Measurements from ENCODE around the gene GNAQ. TPM values are rescaled to one million over a fixed set of nuclear protein-coding genes. Genes with fewer than 3 reads are reported as not detected.
A peak's percentile ranks its signal among the peaks of the same experiment; 100 is the strongest.

GNAQ gene
- polyA plus RNA-seq, 2 of the 4 experiments (the other 2 are of a cell fraction): 17.9 to 60.0 TPM

DNA sequence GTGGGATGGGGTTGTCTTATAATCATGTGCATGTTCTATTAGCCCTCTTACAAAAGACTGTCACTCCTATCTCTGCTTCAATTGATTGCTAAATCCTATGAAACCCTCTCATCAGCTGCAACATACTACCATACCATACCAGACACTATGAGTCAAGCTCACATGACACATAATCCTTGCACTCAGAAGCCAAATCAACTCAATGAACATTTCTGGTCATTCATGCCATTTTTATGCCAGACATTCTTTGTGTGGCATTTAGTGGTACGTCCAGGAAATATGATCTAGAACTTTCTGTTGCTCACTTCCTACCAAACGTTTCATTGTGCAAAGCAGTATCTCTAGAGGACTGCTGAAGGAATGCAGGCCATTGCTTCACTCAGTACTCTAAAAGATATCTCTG lies 224.3 kb downstream of the GNAQ start:
- Histone ChIP-seq H3K4me1 (peaks cover 36% of the 10 kb centered on the region), H3K4me2 (peak overlapping the region; percentile 41), H3K27ac (peak overlapping the region; percentile 36 to 62; a peak in 3 of 6 replicates), H3K9me3 (no peaks in the 10 kb centered on the region), H3K4me3 (no peak overlapping the region)
- 44% methylated on average over 2 of the region's 2 CpGs for WGBS (ENCODE audit: missing lambda C conversion rate)
- FAIRE-seq (no peak), DNase-seq (ENCODE audit: low read depth in 1 of 2, low spot score in 1 of 2) (peak; percentile 17 to 27), ATAC-seq (peak; percentile 69 to 86)
- ChIA-PET POLR2A (no interaction called here), CTCF (interaction anchor here (1.0 to 1.1 kb wide), 2 partner anchors 17 to 22 kb away, joined by 4 read pairs; no protein-coding TSS in a partner anchor)
- TF ChIP-seq FOSL2 (IDR thresholded peaks at IDR 0.05) (no peak), FOSL2 (CRISPR knock-in tag; IDR thresholded peaks at IDR 0.05) (peak; percentile 58; the same call in 1 of the 2 replicates), CEBPB (IDR thresholded peaks at IDR 0.05) (peak in 1 of 2 experiments; percentile 52; a peak in 1 of 4 replicates), RCOR1 (IDR thresholded peaks at IDR 0.05; ENCODE audit: low read depth, low read length) (no peak), NFE2L2 (conservative IDR thresholded peaks at IDR 0.05; ENCODE audit: low read length) (no peak), JUNB (IDR thresholded peaks at IDR 0.05) (peak; percentile 48; the same call in 1 of the 2 replicates)

- no peak for FAIRE-seq
- Histone ChIP-seq H3K9me3 (no peaks in the 10 kb centered on the region), H3K4me2 (peak overlapping the region; percentile 41; the same call in 2 of the 3 replicates), H3K27ac (peak overlapping the region; percentile 28 to 32; a peak in 2 of 6 replicates), H3K4me3 (no peak overlapping the region), H3K4me1 (peaks cover 36% of the 10 kb centered on the region)
- ChIA-PET CTCF (interaction anchor here (1.0 to 1.4 kb wide), 3 partner anchors 16 to 42 kb away, joined by 3 to 4 read pairs (median 4); no protein-coding TSS in a partner anchor), POLR2A (no interaction called here)
- no peak for ATAC-seq
- no peak for DNase-seq (ENCODE audit: low read depth in 1 of 2, low spot score in 1 of 2)
- WGBS (ENCODE audit: missing lambda C conversion rate): 89% methylated on average over 5 of the region's 5 CpGs
- no peak for TF ChIP-seq ATOH8 (CRISPR knock-in tag; IDR thresholded peaks at IDR 0.05; ENCODE audit: low read depth)
- no peak for TF ChIP-seq RCOR1 (IDR thresholded peaks at IDR 0.05; ENCODE audit: low read depth, low read length)
These were observed 224.9 kb downstream of the GNAQ start for GRCh38 chr9:77806741-77807140.

DNA sequence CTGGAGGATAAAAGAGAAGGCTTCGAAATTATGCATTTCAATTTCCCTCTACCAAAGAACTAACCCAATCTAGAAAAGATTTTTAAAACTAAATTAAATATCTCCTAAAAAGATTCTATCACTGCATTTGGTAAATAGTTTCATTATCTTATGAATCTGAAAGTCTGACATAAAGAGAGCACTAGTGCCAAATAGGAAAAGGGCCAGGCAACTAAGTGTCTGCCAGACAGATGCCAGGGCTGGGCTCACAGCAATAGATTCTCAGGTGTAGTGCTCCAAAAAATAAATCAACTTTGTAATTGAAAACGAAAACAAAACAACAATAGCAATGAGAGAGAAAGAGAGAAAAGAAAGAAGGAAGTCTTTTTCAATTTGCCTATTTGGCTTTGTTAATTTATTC lies 225.8 kb downstream of the GNAQ start:
- TF ChIP-seq ZC3H11A (IDR thresholded peaks at IDR 0.05) (no peak), RFX5 (IDR thresholded peaks at IDR 0.05) (no peak), JUNB (IDR thresholded peaks at IDR 0.05) (no peak), POLR2AphosphoS2 (conservative IDR thresholded peaks at IDR 0.05; ENCODE audit: low read length) (no peak), TFCP2L1 (CRISPR knock-in tag; IDR thresholded peaks at IDR 0.05) (no peak), HOXA7 (CRISPR knock-in tag; IDR thresholded peaks at IDR 0.05) (no peak), MAFK (IDR thresholded peaks at IDR 0.05; ENCODE audit: partially characterized antibody) (no peak), FOXS1 (CRISPR knock-in tag; IDR thresholded peaks at IDR 0.05) (no peak), EHMT2 (IDR thresholded peaks at IDR 0.05; ENCODE audit: low read depth) (no peak), EP300 (IDR thresholded peaks at IDR 0.05) (no peak)
- no peak for FAIRE-seq
- Histone ChIP-seq H3K4me3 (no peak overlapping the region), H3K9me3 (no peaks in the 10 kb centered on the region), H3K27ac (no peak overlapping the region), H3K4me1 (peaks cover 36% of the 10 kb centered on the region), H3K4me2 (no peak overlapping the region)
- WGBS (ENCODE audit: missing lambda C conversion rate): 80% methylated on average over 2 of the region's 2 CpGs
- no peak for DNase-seq (ENCODE audit: low read depth in 1 of 2, low spot score in 1 of 2)
- ChIA-PET CTCF (interaction anchor here (1.4 kb wide), 1 partner anchor 41 kb away, joined by 3 read pairs; no protein-coding TSS in a partner anchor), POLR2A (no interaction called here)
- ATAC-seq: no peak

DNA sequence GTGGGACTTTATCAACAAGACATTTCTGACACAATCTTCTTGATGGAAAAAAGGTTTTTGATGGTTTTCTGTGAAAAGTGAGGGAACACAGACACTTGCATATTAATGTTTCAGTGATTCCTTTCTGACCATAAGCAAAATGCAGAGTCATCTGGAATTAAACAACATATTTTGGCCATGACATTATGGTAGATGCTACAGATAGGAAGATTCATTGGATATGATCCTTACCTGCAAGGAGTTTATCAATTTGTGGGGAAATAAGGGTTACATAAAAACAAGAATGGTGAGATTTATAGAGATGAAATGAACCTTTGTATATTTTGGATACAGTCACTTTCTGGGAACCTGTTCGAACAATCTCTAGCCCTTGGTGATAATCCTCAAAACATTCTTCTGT lies 228.2 kb downstream of the GNAQ start:
- Histone ChIP-seq H3K9me3 (no peaks in the 10 kb centered on the region), H3K4me2 (no peak overlapping the region), H3K4me1 (peaks cover 28% of the 10 kb centered on the region), H3K27ac (no peak overlapping the region), H3K4me3 (no peak overlapping the region)
- ChIA-PET CTCF (interaction anchor here (0.9 kb wide), 1 partner anchor 232 kb away, joined by 3 read pairs; no protein-coding TSS in a partner anchor), POLR2A (no interaction called here)
- FAIRE-seq (no peak), ATAC-seq (no peak), DNase-seq (ENCODE audit: low read depth in 1 of 2, low spot score in 1 of 2) (no peak)
- TF ChIP-seq EHMT2 (IDR thresholded peaks at IDR 0.05; ENCODE audit: low read depth) (no peak), RNF2 (IDR thresholded peaks at IDR 0.05; ENCODE audit: borderline replicate concordance, low read depth) (no peak), CBX2 (IDR thresholded peaks at IDR 0.05; ENCODE audit: borderline replicate concordance, low read depth) (no peak), EP300 (IDR thresholded peaks at IDR 0.05) (no peak), MYC (IDR thresholded peaks at IDR 0.05; ENCODE audit: borderline replicate concordance, low read length) (no peak), ZFP36 (IDR thresholded peaks at IDR 0.05; ENCODE audit: borderline replicate concordance, partially characterized antibody) (no peak), MAFK (IDR thresholded peaks at IDR 0.05; ENCODE audit: partially characterized antibody) (peak; percentile 56)
- WGBS (ENCODE audit: missing lambda C conversion rate): 69% methylated on average over 1 of the region's 1 CpG
